Activated B cell treated with CpG ODN at 0.5 μM for 24 hours (primary cell): ENCODE results near the gene PNPLA2. TPM values are rescaled to one million over a fixed set of nuclear protein-coding genes. Genes with fewer than 3 reads are reported as not detected.

ENCODE experiments used
- ATAC-seq: fragments of 200-7000 bp; cut with Tn5 transposase; one replicate; pipeline ENCODE4 v1.10.0; 2021; ENCODE audit warnings: low read depth, mild to moderate bottlenecking, moderate library complexity
- CTCF ChIA-PET: fragments of 350-600 bp; sonication (Branson Sonifier 250); formaldehyde crosslinking; loops from one replicate; lab custom pipeline; 2021; ENCODE audit warnings: antibody characterized with exemption; lab: Charles Lee
- POLR2A ChIA-PET: fragments of 350-600 bp; sonication (Branson Sonifier 250); formaldehyde crosslinking; loops from one replicate; lab custom pipeline; 2021; ENCODE audit warnings: antibody characterized with exemption; lab: Charles Lee
- DNase-seq: peaks from one replicate; pipeline ENCODE4 v3.0.0; 2022
- H3K27ac Mint-ChIP-seq: one replicate; pipeline ENCODE4 v1.8.0; 2020; ENCODE audit warnings: mixed read lengths
- H3K27me3 Mint-ChIP-seq: one replicate; pipeline ENCODE4 v1.8.0; 2021; ENCODE audit warnings: mixed read lengths
- H3K36me3 Mint-ChIP-seq: one replicate; pipeline ENCODE4 v1.8.0; 2021; ENCODE audit warnings: low read depth, mixed read lengths
- H3K4me1 Mint-ChIP-seq: one replicate; pipeline ENCODE4 v1.8.0; 2021; ENCODE audit warnings: mixed read lengths
- H3K4me3 Mint-ChIP-seq: one replicate; pipeline ENCODE4 v1.8.0; 2020; ENCODE audit warnings: mild to moderate bottlenecking, mixed read lengths
- H3K9me3 Mint-ChIP-seq: one replicate; pipeline ENCODE4 v1.8.0; 2020; ENCODE audit warnings: mixed read lengths
- CTCF ChIP-seq: fragments of 200-600 bp; IDR thresholded peaks from one replicate; pipeline ENCODE4 v1.8.0; 2022; ENCODE audit warnings: antibody characterized with exemption, mild to moderate bottlenecking
- intact Hi-C: fragments of 100-400 bp; cut with micrococcal nuclease; formaldehyde crosslinking; loops from one replicate; pipeline ENCODE4 v1.15.1; 2024
- total RNA-seq: library from RNA; stranded (reverse); gene quantifications from 2 replicates; pipeline ENCODE4 v1.2.3, GENCODE V29; 2022

PNPLA2 gene
- total RNA-seq, 1 donor from 2014 or later: 53.2 TPM

GRCh38 chr11:820655-821511 is 2.2 kb downstream of the PNPLA2 start:
- ATAC-seq: no peak
- peaks cover 22% of the 10 kb centered on the region for H3K36me3 Mint-ChIP-seq
- POLR2A ChIA-PET: interaction anchor here (0.7 to 5.6 kb wide), 11 partner anchors 10 to 284 kb away, joined by 4 to 104 read pairs (median 12); partner anchors contain the start of genes AP2A2, CD151, CRACR2B and LRRC56
- TF ChIP-seq CTCF: no peak
- no peaks in the 10 kb centered on the region for H3K27me3 Mint-ChIP-seq
- intact Hi-C loops: loop anchor here (1.0 kb wide), 2 partner anchors 9 to 21 kb away; partner anchors contain the start of genes POLR2L and TSPAN4
- H3K4me3 Mint-ChIP-seq: peak overlapping the region; percentile 85
- H3K9me3 Mint-ChIP-seq: no peaks in the 10 kb centered on the region
- peak overlapping the region; percentile 63 for H3K27ac Mint-ChIP-seq
- CTCF ChIA-PET: no interaction called here
- no peak for DNase-seq
- peaks cover 14% of the 10 kb centered on the region for H3K4me1 Mint-ChIP-seq

GRCh38 chr11:821512-822371 is 3.0 kb downstream of the PNPLA2 start:
- ATAC-seq (no peak), DNase-seq (no peak)
- Mint-ChIP-seq H3K9me3 (no peaks in the 10 kb centered on the region), H3K27ac (no peak overlapping the region), H3K4me3 (no peak overlapping the region), H3K27me3 (no peaks in the 10 kb centered on the region), H3K4me1 (peaks cover 19% of the 10 kb centered on the region), H3K36me3 (peaks cover 22% of the 10 kb centered on the region)
- intact Hi-C loops: no loop called here
- TF ChIP-seq CTCF: no peak
- ChIA-PET POLR2A (interaction anchor here (1.3 to 5.6 kb wide), 4 partner anchors 9 to 21 kb away, joined by 4 to 104 read pairs (median 66); partner anchors contain the start of genes CD151, CRACR2B, POLR2L and RPLP2), CTCF (no interaction called here)

- no peak for TF ChIP-seq CTCF
- no peak for DNase-seq
- CTCF ChIA-PET: no interaction called here
Observed at GRCh38 chr11:823441-824291, 5.0 kb downstream of the PNPLA2 start.

GRCh38 chr11:824292-824880 is 5.7 kb downstream of the PNPLA2 start:
- Mint-ChIP-seq H3K27ac (no peak overlapping the region), H3K36me3 (peaks cover 22% of the 10 kb centered on the region), H3K9me3 (no peaks in the 10 kb centered on the region), H3K27me3 (peaks cover 3% of the 10 kb centered on the region), H3K4me1 (peaks cover 37% of the 10 kb centered on the region), H3K4me3 (no peak overlapping the region)
- intact Hi-C loops: no loop called here
- POLR2A ChIA-PET: interaction anchor here (0.8 to 2.7 kb wide), 2 partner anchors 18 to 48 kb away, joined by 3 to 6 read pairs; partner anchors contain the start of genes POLR2L and TSPAN4
- CTCF ChIA-PET: no interaction called here
- ATAC-seq (no peak), DNase-seq (no peak)
- TF ChIP-seq CTCF: no peak

More at GRCh38 chr11:823441-824291, 5.0 kb downstream of the PNPLA2 start:
- Mint-ChIP-seq H3K4me1 (peaks cover 30% of the 10 kb centered on the region), H3K4me3 (no peak overlapping the region), H3K27ac (no peak overlapping the region), H3K36me3 (peaks cover 22% of the 10 kb centered on the region), H3K27me3 (peaks cover 3% of the 10 kb centered on the region), H3K9me3 (no peaks in the 10 kb centered on the region)
- intact Hi-C loops: no loop called here
- POLR2A ChIA-PET: interaction anchor here (0.6 kb wide), 1 partner anchor 13 kb away, joined by 4 read pairs; no protein-coding TSS in a partner anchor
- no peak for ATAC-seq
